GM19043 (cell line): ENCODE measurements around the gene TMIE.

Experiments
- ATAC-seq: cut with Tn5 transposase; IDR thresholded peaks from one replicate; pipeline ENCODE4 v1.9.1; 2021; ENCODE audit warnings: low read depth; ENCODE audit not compliant: unreplicated experiment

The TMIE gene

DNA sequence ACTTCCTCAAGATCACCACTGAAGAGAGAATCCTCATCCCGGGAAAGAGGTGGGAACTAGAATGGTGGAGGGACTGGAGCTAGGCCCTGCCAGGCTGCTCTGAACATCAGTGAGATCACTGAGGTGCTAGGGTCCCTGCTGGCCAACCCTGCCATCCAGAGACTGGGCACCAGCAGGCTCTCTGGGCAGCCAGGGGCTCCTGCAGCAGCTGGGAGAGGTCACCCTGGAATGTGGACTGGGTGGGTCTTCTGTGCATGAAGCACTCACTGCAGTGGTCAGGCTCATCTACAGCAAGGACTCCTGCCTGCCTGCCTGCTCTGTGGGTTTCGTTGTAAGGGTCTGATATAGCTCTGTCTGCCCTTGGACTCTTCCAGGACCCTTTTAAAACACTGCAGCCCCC lies 32.6 kb upstream of the TMIE start:
- no peak for ATAC-seq

GRCh38 chr3:46669191-46669999 lies 31.8 kb upstream of the TMIE start:
- ATAC-seq, result no peak

GRCh38 chr3:46670000-46670890 lies 30.9 kb upstream of the TMIE start:
- ATAC-seq, result no peak

- ATAC-seq, result no peak
These were observed 30.2 kb upstream of the TMIE start for GRCh38 chr3:46670891-46671427.

- ATAC-seq, result no peak
These were observed 29.4 kb upstream of the TMIE start for GRCh38 chr3:46671541-46672348.

GRCh38 chr3:46672349-46672695 lies 28.9 kb upstream of the TMIE start:
- ATAC-seq, result no peak

- no peak for ATAC-seq
These were observed 27.8 kb upstream of the TMIE start for GRCh38 chr3:46673151-46674030.

DNA sequence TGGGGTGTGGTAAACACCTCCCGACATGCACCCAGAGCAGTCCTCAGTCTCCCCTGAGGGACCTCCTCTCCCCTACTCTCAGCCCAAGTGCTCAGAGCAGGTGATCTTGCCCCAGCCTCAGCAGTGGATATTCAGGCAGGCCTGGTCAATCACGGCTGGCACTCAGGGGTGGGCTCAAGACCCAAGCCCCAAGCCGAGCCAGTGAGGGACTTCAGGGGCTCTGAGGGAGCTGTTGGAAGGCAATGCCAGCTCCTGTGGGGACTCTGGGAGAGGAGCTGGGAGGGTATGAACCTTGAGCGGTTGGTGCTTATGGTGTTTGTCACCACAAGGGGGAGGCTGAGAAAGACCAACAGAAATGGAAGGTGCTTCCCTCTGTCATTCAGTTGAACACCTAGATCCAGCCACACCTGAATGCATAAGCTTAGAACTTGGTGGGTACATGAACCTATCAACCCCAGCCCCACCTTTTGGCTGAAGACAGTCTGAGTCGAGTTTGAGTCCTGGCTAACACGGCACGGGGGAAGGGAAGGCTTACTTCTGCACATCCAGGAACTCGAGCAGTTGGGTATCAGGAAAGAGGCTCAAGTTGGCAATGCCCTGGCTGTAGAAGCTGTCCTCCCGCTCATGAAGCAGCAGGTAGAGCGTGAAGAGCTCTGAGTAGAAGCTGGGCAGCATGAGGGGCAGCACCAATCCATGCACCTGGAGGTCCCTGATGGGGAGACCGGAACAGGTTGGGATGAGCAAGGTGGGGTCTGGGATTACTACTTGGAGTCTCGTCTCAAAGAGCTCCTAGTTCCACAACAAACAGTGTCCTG lies 27.0 kb upstream of the TMIE start:
- no peak for ATAC-seq

DNA sequence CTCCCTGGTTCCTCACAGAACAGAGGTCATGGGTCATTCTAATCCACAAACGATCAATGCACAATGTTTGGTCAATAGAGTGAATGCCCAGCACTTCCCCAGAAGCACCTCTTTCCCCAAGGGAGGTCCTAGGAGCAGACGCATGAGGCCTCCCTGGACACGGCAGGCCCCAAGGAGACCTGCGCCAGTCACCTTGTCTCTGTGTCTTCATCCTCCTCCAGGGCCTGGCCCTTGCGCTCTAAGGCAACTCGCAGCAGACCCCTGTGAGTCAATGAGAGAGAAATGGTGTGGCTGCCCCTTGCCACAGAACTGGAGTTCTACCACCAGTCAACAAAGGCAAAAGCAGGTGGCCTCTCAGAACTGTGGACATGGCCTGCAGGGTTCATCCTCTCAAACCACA lies 25.8 kb upstream of the TMIE start:
- no peak for ATAC-seq

- no peak for ATAC-seq
These were observed 25.2 kb upstream of the TMIE start for GRCh38 chr3:46675843-46676567.

- ATAC-seq, result no peak
These were observed 24.4 kb upstream of the TMIE start for GRCh38 chr3:46676601-46677410.

- no peak for ATAC-seq
These were observed 23.8 kb upstream of the TMIE start for GRCh38 chr3:46677411-46677726.

DNA sequence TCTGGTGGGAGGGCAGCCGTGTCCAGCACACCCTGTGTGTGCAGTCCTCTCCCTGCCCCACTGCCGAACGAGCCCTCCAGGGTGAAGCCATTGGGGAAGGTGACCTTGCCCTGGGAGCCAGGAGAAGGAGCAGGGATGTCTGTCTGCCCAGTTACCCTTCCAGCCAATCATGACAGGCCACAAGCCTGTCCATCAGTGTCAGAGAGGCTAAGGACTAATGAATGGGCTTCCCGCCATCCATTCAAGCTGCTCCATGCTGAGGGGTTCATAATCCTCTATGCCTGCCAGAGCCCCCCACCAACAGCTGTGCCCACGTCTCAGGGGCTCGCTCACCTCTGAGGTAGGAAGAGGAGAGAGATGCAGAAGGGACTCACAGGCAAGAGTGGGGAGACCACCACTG lies 22.9 kb upstream of the TMIE start:
- no peak for ATAC-seq

- no peak for ATAC-seq
These were observed 21.5 kb upstream of the TMIE start for GRCh38 chr3:46679681-46680080.

- ATAC-seq, result no peak
These were observed 20.8 kb upstream of the TMIE start for GRCh38 chr3:46680298-46680826.

GRCh38 chr3:46681387-46681786 lies 19.8 kb upstream of the TMIE start:
- no peak for ATAC-seq

DNA sequence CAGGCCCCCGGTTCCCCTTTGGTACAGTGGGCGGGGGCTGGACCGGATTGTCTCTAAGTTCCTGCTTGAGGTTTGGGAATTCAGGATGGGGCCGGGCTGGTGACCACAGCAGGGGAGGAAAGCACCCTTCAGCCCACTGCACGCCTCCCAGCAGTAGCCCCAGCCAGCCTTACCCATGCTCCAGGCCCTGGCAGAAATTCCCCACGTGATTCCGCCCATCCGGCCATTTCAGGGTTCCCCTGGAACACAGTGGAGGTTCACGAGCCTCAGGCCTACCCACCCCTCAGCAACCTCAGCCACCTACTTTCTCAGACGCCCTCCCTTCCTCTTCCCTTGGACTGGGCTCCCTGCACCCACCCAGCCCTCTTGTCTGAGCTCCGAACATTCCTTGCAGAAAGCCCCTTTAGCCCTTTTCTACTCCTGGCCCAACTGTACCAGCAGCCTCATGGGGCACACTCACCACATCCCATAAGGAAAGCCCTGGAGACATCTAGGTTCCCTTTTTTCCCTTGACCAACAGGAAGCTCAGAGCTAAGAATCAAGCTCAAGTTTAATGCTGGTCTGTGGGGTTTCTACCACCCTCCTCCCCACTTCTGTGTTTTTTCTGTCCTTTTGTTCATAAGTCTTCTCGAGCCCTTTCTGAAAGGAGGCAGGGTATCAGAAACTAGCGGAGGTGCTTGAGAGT lies 19.2 kb upstream of the TMIE start:
- no peak for ATAC-seq
